Mucosa of descending colon (tissue), 3 donors: Measurements from ENCODE around the gene FAM240B. TPM values are rescaled to one million over a fixed set of nuclear protein-coding genes. Genes with fewer than 3 reads are reported as not detected.

Source experiments
- ATAC-seq: fragments of 200-7000 bp; cut with Tn5 transposase; one replicate; pipeline ENCODE4 v1.9.1; 2020; ENCODE audit warnings: mild to moderate bottlenecking, moderate library complexity
- DNase-seq, 3 donors: peaks; one replicate each; pipeline ENCODE4 v3.0.0-alpha.2; 2020
- H3K36me3 ChIP-seq: fragments of 200-600 bp; one replicate; pipeline ENCODE4 v1.8.0; 2021; ENCODE audit warnings: low read depth, mild to moderate bottlenecking
- H3K4me1 ChIP-seq: fragments of 200-600 bp; one replicate; pipeline ENCODE4 v1.8.0; 2021; ENCODE audit warnings: low read depth, mild to moderate bottlenecking
- H3K4me3 ChIP-seq: fragments of 200-600 bp; one replicate; pipeline ENCODE4 v1.8.0; 2021; ENCODE audit warnings: mild to moderate bottlenecking
- H3K9me3 ChIP-seq: fragments of 200-600 bp; one replicate; pipeline ENCODE4 v1.8.0; 2021; ENCODE audit warnings: mild to moderate bottlenecking
- CTCF ChIP-seq: fragments of 200-600 bp; IDR thresholded peaks from one replicate; pipeline ENCODE4 v1.8.0; 2022; ENCODE audit warnings: antibody characterized with exemption, mild to moderate bottlenecking
- intact Hi-C, 2 donors: fragments of 100-400 bp; cut with DNase I in 1 of 2; cut with micrococcal nuclease in 1 of 2; formaldehyde crosslinking; loops; one replicate each; pipeline versions ENCODE4 v1.11.0 to v1.11.1; 2022; cut with DNase I, micrococcal nuclease
- total RNA-seq, 3 donors: library from RNA; stranded (reverse); fragmentation: NEBNext Ultra II Directional in 2 of 3; extraction: Animal tissue kit (Norgen Biotek cat#: 25700) in 2 of 3; gene quantifications; one replicate each; pipeline versions ENCODE4 v1.2.1 to v1.2.4, GENCODE V29; 2021 to 2023
- donor health status: DM: no; HTN: no; CAD: no; lungs with moderate emphysema.
- donor health status: DM: no; HTN: no; CAD: no.
- donor health status: DM: no; HTN: yes; CAD: no.

Gene FAM240B
- total RNA-seq, 3 donors from 2014 or later: not detected

- DNase-seq (peak in 1 of 3 donors; percentile 30), ATAC-seq (peak; percentile 88)
- no peak for TF ChIP-seq CTCF
- Histone ChIP-seq H3K4me3 (no peak overlapping the region), H3K9me3 (no peaks in the 10 kb centered on the region), H3K4me1 (no peaks in the 10 kb centered on the region), H3K36me3 (no peaks in the 10 kb centered on the region)
- intact Hi-C loops: no loop called here
Measured at GRCh38 chr9:38652486-38652885, 67.4 kb downstream of the FAM240B start.

GRCh38 chr9:38652044-38652443 lies 67.9 kb downstream of the FAM240B start:
- no peaks in the 10 kb centered on the region for H3K36me3 ChIP-seq
- ATAC-seq (peak; percentile 44), DNase-seq (peak in 1 of 3 donors; percentile 8)
- no peaks in the 10 kb centered on the region for H3K4me1 ChIP-seq
- intact Hi-C loops: no loop called here
- no peak overlapping the region for H3K4me3 ChIP-seq
- no peak for TF ChIP-seq CTCF
- H3K9me3 ChIP-seq: no peaks in the 10 kb centered on the region

DNA sequence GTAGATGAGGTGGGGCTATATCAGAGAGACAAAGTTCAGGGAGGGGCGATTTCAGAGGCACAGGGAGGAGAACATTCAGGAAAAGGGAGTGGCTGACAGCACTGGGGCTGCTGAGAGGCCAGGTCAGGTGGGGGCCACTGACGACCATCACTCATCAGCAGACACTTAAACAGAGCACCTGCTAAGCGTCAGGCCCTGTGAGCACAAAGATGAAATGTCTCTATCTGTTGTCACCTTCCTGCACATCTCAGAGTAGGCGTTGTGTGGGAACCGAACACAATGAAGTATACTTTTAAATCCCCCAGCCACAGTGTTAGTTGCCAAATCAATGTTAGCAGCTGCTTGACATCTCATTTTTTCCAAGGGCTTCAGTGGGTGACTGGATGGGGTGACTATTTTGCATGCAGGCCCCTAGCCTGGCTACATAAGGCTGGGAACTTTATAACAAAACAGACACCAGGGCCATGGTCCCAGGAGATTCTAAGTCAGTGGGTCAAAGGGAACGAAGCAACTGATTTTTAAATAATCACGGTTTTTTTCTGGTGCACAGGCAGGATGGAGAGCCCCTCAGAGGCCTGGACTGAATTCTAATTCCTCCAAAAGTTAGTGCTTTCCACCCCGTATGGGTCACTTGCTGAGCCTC lies 68.4 kb downstream of the FAM240B start:
- no peak for TF ChIP-seq CTCF
- H3K4me1 ChIP-seq: no peaks in the 10 kb centered on the region
- H3K9me3 ChIP-seq: no peaks in the 10 kb centered on the region
- ATAC-seq: peak; percentile 20
- intact Hi-C loops: no loop called here
- H3K4me3 ChIP-seq: no peak overlapping the region
- no peak for DNase-seq
- H3K36me3 ChIP-seq: no peaks in the 10 kb centered on the region

GRCh38 chr9:38650564-38650963 lies 69.4 kb downstream of the FAM240B start:
- Histone ChIP-seq H3K36me3 (no peaks in the 10 kb centered on the region), H3K9me3 (no peaks in the 10 kb centered on the region)

DNA sequence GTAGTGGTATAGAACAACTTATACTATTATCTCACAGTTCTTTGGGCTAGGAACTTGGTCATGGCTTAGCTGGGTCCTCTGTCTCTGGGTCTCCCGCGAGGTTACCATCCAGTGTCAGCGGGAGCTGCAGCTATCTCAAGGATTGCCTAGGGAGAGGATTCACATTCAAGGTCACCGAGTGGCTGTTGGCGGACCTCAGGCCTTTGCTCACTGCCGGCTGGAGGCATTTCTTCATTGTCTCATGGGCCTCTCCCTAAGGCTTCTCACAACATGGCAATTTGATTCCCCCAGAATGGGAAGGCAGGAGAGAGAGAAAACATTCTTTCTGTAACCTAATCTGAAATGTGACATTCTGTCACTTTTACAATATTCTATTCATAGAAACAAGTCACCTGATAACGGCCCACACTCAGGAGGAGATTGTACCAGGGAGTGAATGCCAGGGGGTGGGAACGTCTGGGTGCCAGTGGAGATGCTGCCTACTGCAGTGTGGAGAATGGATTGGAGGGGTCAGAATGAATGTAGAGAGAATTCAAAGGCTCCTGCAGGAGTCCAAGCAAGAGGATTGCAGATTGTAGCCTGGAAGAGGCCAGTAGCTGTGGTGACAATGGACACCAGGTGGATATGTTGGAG lies 70.1 kb downstream of the FAM240B start:
- intact Hi-C loops: no loop called here
- no peaks in the 10 kb centered on the region for H3K9me3 ChIP-seq
- DNase-seq (no peak), ATAC-seq (no peak)
- H3K36me3 ChIP-seq: no peaks in the 10 kb centered on the region
- no peak for TF ChIP-seq CTCF
- no peaks in the 10 kb centered on the region for H3K4me1 ChIP-seq
- H3K4me3 ChIP-seq: no peak overlapping the region

More at GRCh38 chr9:38650564-38650963, 69.4 kb downstream of the FAM240B start:
- no peak for TF ChIP-seq CTCF
- no peak for DNase-seq
- Histone ChIP-seq H3K4me1 (no peaks in the 10 kb centered on the region), H3K4me3 (no peak overlapping the region)
- no peak for ATAC-seq
- intact Hi-C loops: no loop called here
